Measurements from ENCODE around the gene ZFHX3.

GRCh38 chr16:73095142-73095820, 47.4 kb upstream of the ZFHX3 start:
- TF ChIP-seq CTCF (conservative IDR thresholded peaks at IDR 0.05) (no peak), ZFX (IDR thresholded peaks at IDR 0.05) (no peak)

Data from C4-2B (cell line).